HUES6 (cell line): ENCODE measurements around the gene ANO8.

Source experiments
- H3K27ac ChIP-seq: 2 replicates; pipeline ENCODE4 v1.7.0; 2013; ENCODE audit warnings: low read depth, mild to moderate bottlenecking, low read length, inconsistent platforms
- H3K27me3 ChIP-seq: 2 replicates; pipeline ENCODE4 v1.6.1; 2013; ENCODE audit warnings: low read length; ENCODE audit not compliant: control insufficient read depth, insufficient read depth
- H3K36me3 ChIP-seq: 2 replicates; pipeline ENCODE4 v1.6.1; 2013; ENCODE audit warnings: low read length; ENCODE audit not compliant: control insufficient read depth, insufficient read depth
- H3K4me1 ChIP-seq: 2 replicates; pipeline ENCODE4 v1.6.1; 2013; ENCODE audit warnings: low read length; ENCODE audit not compliant: control insufficient read depth, insufficient read depth
- H3K4me3 ChIP-seq: 2 replicates; pipeline ENCODE4 v1.5.1; 2013; ENCODE audit warnings: low read depth, low read length
- H3K9ac ChIP-seq: one replicate; pipeline ENCODE4 v1.6.1; 2013; ENCODE audit warnings: mild to moderate bottlenecking, low read length
- H3K9me3 ChIP-seq: 2 replicates; pipeline ENCODE4 v1.6.1; 2013; ENCODE audit warnings: low read depth, low read length; ENCODE audit not compliant: control insufficient read depth, insufficient read depth

Gene ANO8

DNA sequence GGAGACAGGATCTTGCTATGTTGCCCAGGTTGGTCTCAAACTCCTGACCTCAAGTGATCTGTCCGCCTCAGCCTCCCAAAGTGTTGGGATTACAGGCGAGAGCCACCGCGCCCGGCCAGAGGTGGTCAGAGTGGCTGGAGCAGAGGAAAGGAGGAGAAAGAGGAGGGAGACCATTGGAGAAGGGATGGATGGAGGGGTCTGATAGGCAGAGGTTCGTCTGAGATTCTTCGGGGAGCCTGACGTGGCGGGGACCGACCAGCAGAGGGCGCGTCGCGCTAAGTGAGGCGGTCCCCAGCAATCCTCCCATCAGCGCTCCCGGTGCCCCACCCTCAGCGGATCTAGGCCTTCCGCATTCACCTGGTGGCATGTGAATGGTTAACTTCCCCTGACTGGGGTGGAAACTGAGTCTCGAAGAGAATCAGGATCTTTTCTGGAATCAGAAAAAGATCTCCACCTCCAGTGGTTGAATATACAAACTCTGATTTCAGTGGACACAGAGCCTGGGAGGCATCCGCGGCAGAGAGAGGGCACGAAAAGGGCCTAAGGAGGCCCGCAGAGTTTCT, 11.5 kb upstream of the ANO8 start:
- Histone ChIP-seq H3K9me3 (no peaks in the 10 kb centered on the region), H3K9ac (no peak overlapping the region), H3K36me3 (peaks cover 10% of the 10 kb centered on the region), H3K4me3 (no peak overlapping the region), H3K4me1 (peaks cover 15% of the 10 kb centered on the region; the same call in 1 of the 2 replicates), H3K27ac (no peak overlapping the region), H3K27me3 (no peaks in the 10 kb centered on the region)

DNA sequence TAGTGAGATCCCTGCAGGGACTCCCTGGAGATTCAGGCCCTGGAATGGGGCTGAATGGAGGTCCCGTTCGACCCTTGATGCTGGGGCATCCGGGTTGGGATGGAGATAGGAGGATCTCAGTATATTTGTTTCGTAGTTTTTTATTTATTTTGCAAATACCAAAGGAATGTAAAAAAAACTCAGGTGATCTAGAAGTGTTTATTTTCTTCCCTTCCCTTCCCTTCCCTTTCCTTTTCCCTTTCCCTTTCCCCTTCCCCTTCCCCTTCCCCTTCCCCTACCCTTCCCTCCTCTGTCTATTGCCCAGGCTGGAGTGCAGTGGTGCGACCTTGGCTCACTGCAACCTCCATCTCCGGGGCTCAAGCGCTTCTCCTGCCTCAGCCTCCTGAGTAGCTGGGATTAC, 7.2 kb upstream of the ANO8 start:
- H3K4me1 ChIP-seq, result peaks cover 20% of the 10 kb centered on the region
- H3K36me3 ChIP-seq, result peaks cover 10% of the 10 kb centered on the region
- H3K4me3 ChIP-seq, result no peak overlapping the region
- no peaks in the 10 kb centered on the region for H3K27me3 ChIP-seq
- no peaks in the 10 kb centered on the region for H3K9me3 ChIP-seq
- H3K27ac ChIP-seq, result no peak overlapping the region
- no peak overlapping the region for H3K9ac ChIP-seq

DNA sequence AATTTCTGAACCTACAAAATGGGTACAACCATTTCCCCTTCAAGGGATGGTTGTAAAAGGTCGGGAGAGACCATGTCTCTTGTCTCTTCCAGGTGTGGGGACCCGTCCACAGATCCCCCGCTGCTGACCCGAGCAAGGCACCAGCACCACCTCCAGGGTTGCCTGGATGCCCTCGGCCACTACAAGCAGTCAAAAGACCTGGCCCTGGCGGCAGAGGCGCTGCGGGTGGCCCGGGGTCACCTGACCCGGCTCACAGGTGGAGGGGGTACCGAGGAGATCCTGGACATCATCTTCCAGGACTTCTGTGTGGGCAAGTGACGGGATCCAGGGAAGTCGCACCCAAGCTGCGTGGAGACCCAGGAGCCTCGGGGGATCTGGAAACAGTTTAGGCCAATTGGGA, 6.7 kb upstream of the ANO8 start:
- Histone ChIP-seq H3K9ac (no peak overlapping the region), H3K4me1 (peaks cover 20% of the 10 kb centered on the region), H3K27me3 (no peaks in the 10 kb centered on the region), H3K9me3 (no peaks in the 10 kb centered on the region), H3K36me3 (peaks cover 10% of the 10 kb centered on the region), H3K4me3 (no peak overlapping the region), H3K27ac (no peak overlapping the region)

DNA sequence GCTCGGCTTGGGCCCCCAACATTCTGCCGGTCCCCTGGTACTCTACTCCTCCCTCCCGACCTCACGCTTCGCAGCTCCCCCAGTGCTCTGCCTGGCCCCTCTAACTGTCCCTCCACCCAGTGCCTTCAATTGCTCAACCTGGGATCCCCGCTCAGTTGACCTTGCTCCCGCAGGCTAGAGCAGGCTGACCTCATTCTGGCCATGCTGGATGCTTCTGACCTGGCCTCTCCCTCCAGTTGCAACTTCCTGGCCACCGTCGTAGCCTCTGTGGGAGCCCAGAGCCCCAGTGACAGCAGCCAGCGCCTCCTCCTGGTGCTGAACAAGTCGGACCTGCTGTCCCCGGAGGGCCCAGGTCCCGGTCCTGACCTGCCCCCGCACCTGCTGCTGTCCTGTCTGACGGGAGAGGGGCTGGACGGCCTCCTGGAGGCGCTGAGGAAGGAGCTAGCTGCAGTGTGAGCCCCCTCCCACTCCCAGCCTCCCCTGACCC, 6.3 kb upstream of the ANO8 start:
- Histone ChIP-seq H3K4me3 (peak overlapping the region; percentile 32; the same call in 1 of the 2 replicates), H3K9me3 (no peaks in the 10 kb centered on the region), H3K36me3 (peaks cover 10% of the 10 kb centered on the region), H3K27ac (no peak overlapping the region), H3K27me3 (no peaks in the 10 kb centered on the region), H3K4me1 (peaks cover 20% of the 10 kb centered on the region), H3K9ac (no peak overlapping the region)

DNA sequence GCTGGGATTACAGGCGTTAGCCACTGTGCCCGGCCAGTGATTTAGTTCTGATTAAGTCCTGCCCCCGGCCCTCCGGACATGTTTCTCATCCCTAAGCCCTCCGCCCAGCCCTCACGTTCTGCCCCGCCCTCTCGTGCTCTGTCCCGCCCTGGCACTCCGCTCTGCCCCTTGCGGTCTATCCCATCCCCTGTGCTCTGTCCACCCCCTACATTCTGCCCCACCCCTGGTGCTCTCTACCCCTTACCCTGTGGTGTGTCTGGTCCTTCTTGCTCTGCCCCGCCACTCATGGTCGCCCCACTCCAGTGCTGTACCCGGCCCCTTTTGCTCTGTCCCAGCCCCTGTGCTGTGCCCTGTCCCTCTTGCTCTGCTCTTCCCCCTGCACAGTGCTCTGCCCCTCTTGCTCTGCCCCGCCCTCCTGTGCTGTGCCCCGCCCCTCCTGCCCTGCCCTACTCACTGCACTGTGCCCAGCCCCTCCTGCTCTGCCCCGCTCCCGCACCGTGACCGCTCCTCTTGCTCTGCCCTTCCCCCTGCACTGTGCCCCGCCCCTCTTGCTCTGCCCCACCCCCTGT, 5.7 kb upstream of the ANO8 start:
- Histone ChIP-seq H3K36me3 (peaks cover 10% of the 10 kb centered on the region), H3K27ac (no peak overlapping the region), H3K9me3 (no peaks in the 10 kb centered on the region), H3K9ac (no peak overlapping the region), H3K4me3 (peak overlapping the region; percentile 47), H3K27me3 (no peaks in the 10 kb centered on the region), H3K4me1 (peaks cover 20% of the 10 kb centered on the region)

DNA sequence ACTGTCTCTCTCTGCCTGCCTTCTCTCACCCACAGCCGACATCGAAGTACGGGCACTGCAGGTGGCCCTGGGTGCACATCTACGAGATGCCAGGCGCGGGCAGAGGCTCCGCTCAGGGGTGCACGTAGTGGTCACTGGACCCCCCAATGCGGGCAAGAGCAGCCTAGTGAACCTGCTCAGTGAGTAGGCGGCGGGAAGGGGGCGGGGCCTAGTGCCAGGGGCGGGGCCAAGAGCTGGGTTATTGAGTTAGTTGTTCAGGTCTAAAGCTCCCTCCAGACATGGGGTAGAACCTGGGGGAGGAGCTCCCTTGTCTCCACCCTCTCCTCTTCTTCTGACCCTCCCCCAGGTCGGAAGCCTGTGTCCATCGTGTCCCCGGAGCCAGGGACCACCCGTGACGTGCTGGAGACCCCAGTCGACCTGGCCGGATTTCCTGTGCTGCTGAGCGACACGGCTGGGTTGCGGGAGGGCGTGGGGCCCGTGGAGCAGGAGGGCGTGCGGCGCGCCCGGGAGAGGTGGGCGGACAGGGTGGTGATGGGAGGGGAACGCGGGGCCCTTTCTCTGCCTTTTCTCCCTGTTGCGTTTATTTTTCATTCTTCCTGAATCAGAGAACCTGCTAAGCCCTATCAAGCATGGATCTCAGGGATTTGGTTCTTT, 4.6 kb upstream of the ANO8 start:
- H3K9ac ChIP-seq, result no peak overlapping the region
- H3K36me3 ChIP-seq, result peaks cover 10% of the 10 kb centered on the region
- H3K4me1 ChIP-seq, result peaks cover 20% of the 10 kb centered on the region
- H3K27me3 ChIP-seq, result no peaks in the 10 kb centered on the region
- peak overlapping the region; percentile 19; the same call in 1 of the 2 replicates for H3K4me3 ChIP-seq
- no peak overlapping the region for H3K27ac ChIP-seq
- H3K9me3 ChIP-seq, result no peaks in the 10 kb centered on the region

DNA sequence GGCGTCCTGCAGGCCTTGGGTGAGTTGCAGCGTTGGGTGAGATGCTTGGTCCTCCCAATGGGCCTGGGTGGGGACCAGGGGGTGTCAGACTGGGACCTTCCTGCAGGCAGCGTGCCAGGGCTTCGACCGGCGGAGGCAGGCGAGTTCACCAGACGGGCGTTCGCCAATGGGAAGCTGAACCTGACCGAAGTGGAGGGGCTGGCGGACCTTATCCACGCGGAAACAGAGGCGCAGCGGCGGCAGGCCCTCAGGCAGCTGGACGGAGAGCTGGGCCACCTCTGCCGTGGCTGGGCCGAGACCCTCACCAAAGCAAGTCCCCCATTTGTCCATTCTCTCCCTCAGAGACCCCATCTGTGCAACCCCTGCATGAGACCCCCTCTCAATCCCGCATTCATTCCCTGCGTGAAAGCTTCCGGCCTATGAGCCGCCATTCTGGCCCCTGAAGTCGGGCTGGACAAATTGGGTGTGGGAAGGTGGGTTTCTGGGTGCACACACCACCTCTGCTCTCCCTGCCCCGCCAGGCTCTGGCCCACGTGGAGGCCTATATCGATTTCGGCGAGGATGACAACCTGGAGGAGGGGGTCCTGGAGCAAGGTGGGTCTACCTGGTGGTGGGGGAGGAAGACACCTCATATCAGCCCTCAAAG, 3.9 kb upstream of the ANO8 start:
- H3K4me1 ChIP-seq, result peaks cover 23% of the 10 kb centered on the region
- H3K9ac ChIP-seq, result peak overlapping the region; percentile 79
- H3K27ac ChIP-seq, result no peak overlapping the region
- no peaks in the 10 kb centered on the region for H3K27me3 ChIP-seq
- no peaks in the 10 kb centered on the region for H3K9me3 ChIP-seq
- peak overlapping the region; percentile 74 for H3K4me3 ChIP-seq
- H3K36me3 ChIP-seq, result peaks cover 10% of the 10 kb centered on the region

DNA sequence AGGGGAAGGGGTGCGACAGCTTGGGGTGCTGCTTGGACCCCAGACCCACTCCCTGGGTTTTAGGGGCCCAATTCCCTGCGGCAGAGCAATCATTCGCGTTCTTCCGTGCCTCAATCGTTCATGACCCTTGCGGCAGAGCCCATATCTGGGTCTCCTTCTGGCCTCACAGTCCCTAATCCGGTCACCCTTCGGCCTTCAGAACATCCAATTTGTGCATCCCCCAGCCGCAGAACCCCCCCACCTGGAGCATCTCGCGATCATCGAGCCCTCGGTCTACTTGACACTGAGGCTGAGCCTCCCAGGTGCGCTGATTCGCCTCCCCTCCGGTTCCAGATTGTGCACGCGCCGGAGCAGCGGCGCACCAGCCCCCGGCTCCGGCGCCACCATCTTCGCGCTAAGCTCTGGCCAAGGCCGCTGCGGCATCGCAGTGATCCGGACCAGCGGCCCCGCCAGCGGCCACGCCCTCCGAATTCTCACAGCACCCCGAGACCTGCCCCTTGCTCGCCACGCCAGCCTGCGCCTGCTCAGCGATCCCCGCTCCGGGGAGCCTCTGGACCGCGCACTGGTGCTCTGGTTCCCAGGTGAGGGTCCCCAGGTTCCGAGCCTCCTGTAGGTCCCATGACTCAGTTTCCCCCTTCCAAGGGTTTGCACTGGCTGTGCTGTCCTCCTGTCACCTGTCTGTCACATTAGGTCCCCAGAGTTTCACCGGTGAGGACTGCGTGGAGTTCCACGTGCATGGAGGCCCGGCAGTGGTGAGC, 3.2 kb upstream of the ANO8 start:
- Histone ChIP-seq H3K27me3 (no peaks in the 10 kb centered on the region), H3K27ac (peak overlapping the region; percentile 54; the same call in 1 of the 2 replicates), H3K4me3 (peak overlapping the region; percentile 74), H3K4me1 (peaks cover 27% of the 10 kb centered on the region), H3K9ac (peak overlapping the region; percentile 79), H3K9me3 (no peaks in the 10 kb centered on the region), H3K36me3 (peaks cover 10% of the 10 kb centered on the region)

DNA sequence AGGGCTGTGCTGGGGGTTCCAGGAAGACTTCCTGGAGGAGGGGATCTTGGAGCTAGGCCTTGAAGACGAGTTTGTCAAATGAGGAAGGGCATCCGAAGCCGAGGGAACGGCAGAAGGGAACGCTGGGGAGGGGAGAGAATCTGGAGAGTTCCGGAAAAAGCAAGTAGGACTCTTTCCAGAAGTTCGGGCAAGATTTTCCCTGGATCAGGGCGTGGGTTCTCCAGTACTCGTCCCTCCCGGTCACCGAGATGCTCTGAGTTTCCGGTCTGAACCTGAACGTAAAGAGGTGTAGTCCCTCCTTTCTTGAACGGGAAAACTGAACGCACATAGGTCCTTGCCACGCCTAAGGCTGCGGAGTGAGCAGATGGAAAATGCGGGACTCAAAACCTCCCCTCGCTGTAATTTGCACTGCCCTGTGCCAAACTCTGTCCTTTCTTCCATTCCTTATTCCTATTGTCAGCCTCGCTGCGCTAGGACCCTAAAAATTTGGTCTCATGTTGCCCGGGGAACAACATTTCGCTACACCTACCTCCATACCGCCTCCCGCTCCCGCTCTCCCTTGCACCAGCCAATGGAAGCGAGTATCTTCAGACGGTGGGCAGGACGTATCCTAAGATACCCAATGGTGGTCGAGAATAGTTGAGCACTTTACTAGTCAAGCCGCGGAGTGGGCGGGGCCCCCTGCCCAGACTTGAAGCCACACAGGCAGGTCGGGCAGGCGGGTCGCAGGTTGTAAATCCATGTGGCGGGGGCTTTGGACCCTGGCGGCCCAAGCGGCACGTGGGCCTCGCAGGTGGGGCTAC, 2.4 kb upstream of the ANO8 start, which contains the start of gene GTPBP3:
TSS of gene GTPBP3 (plus strand) at position 682 of the 803 bp plus-strand sequence. CDS start at position 741, 59 bp downstream.
- H3K4me3 ChIP-seq, result peak within 1 kb of the TSS; percentile 74
- H3K36me3 ChIP-seq, result peaks cover 5% of the 10 kb centered on the region
- peaks cover 27% of the 10 kb centered on the region for H3K4me1 ChIP-seq
- no peaks in the 10 kb centered on the region for H3K9me3 ChIP-seq
- H3K27me3 ChIP-seq, result no peaks in the 10 kb centered on the region
- H3K27ac ChIP-seq, result peak within 1 kb of the TSS; percentile 54
- peak within 1 kb of the TSS; percentile 79 for H3K9ac ChIP-seq

DNA sequence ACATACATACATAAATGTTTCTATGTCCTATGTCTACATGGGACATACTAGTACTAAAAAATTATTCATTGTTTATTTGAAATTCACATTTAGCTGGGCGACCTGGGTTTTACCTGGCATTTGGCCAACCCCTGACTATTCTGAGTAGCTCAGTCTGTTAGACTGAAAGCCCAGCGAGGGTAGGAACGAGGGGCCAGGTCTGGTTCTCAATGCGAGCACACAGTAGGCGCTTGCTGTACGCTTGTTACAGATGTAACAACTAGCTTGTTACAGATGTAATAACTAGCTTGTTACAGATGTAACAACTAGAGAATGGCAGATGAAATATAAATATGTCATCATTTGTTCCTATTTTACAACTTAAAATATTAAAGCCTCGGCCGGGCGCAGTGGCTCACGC, 920 bp upstream of the ANO8 start:
- Histone ChIP-seq H3K27me3 (no peaks in the 10 kb centered on the region; the same call in 1 of the 2 replicates), H3K36me3 (no peaks in the 10 kb centered on the region), H3K9me3 (no peaks in the 10 kb centered on the region), H3K4me3 (no peak overlapping the region), H3K27ac (no peak overlapping the region), H3K9ac (no peak overlapping the region), H3K4me1 (peaks cover 24% of the 10 kb centered on the region)
